Left ventricle myocardium inferior (tissue), 1 donor: ENCODE measurements around the gene SMIM44. TPM values are rescaled to one million over a fixed set of nuclear protein-coding genes. Genes with fewer than 3 reads are reported as not detected.

Source experiments
- DNase-seq: peaks from one replicate; pipeline ENCODE4 v3.0.0-alpha.2; 2020
- H3K27ac ChIP-seq: fragments of 200-600 bp; replicated peaks from 2 replicates; pipeline ENCODE4 v1.8.0; 2021
- H3K27me3 ChIP-seq: fragments of 200-600 bp; 2 replicates; pipeline ENCODE4 v1.8.0; 2021; ENCODE audit warnings: low read depth
- H3K36me3 ChIP-seq: fragments of 200-600 bp; 2 replicates; pipeline ENCODE4 v1.8.0; 2021
- H3K4me1 ChIP-seq: fragments of 200-600 bp; 2 replicates; pipeline ENCODE4 v1.8.0; 2021
- H3K4me3 ChIP-seq: fragments of 200-600 bp; 2 replicates; pipeline ENCODE4 v1.8.0; 2021; ENCODE audit warnings: mild to moderate bottlenecking, moderate library complexity
- H3K9me3 ChIP-seq: fragments of 200-600 bp; replicated peaks from 2 replicates; pipeline ENCODE4 v1.8.0; 2021
- intact Hi-C: fragments of 100-400 bp; cut with micrococcal nuclease; formaldehyde crosslinking; loops from one replicate; pipeline ENCODE4 v1.11.0; 2022
- total RNA-seq: library from RNA; stranded (reverse); fragmentation: NEBNext Ultra II Directional; extraction: Animal tissue kit (Norgen Biotek cat#: 25700); gene quantifications from one replicate; pipeline ENCODE4 v1.2.1, GENCODE V29; 2021
- TF ChIP-seq, protein P1 (sequence below): fragments of 200-600 bp; IDR thresholded peaks from 2 replicates; pipeline ENCODE4 v1.8.0; 2021; ENCODE audit warnings: antibody characterized with exemption, mild to moderate bottlenecking, borderline replicate concordance
- donor health status: DM: no; HTN: yes; CAD: no; lungs with severe emphysema.

Gene SMIM44
- total RNA-seq, 1 donor from 2014 or later: not detected

DNA sequence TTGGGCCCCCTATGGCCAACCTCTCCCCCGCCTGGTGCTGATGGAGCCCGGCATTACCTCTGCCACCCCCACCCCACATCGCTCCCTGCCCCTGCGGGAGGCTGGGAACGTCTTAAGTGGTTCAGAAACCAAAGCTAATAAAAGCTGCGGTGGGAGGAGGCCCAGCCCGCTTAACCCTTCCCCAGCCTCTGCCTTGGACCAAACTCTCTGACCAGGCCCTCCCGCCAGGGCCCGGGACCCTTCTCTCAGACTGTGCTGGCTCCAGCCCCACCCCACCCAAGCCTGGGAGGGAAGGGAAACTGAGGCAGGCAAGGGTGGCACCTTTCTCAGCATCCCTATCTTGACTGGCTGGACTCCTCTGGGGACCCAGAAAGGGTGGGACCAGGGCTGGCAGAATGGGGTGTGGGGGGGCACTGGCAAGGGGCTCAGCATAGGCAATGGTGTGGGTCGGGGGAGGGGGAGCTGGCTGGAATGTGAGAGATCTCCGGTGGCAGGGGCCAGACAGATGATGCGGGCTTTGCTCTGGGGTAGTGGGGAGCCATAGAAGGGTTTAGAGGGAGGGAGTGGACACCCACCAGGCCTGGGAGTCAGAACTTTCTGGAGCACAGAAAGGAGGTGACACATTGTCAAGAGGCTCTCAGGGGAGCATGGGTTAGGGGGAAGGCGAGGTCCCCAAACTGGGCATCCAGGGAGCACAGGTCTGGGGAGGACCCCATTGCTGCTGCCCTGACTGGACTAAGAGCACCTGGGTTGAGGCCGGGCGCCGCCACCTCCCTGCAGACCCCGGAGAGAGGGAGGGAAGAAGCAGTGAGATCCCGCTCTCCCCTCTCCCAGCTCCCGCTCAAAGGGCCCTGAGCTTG lies 24.8 kb downstream of the SMIM44 start:
- peaks cover 62% of the 10 kb centered on the region for H3K36me3 ChIP-seq
- peaks cover 44% of the 10 kb centered on the region for H3K4me1 ChIP-seq
- H3K27me3 ChIP-seq: no peaks in the 10 kb centered on the region
- intact Hi-C loops: no loop called here
- DNase-seq: no peak
- H3K9me3 ChIP-seq: no peaks in the 10 kb centered on the region
- H3K4me3 ChIP-seq: peak overlapping the region; percentile 44
- peak overlapping the region; percentile 90 for H3K27ac ChIP-seq
- TF ChIP-seq, protein P1, sequence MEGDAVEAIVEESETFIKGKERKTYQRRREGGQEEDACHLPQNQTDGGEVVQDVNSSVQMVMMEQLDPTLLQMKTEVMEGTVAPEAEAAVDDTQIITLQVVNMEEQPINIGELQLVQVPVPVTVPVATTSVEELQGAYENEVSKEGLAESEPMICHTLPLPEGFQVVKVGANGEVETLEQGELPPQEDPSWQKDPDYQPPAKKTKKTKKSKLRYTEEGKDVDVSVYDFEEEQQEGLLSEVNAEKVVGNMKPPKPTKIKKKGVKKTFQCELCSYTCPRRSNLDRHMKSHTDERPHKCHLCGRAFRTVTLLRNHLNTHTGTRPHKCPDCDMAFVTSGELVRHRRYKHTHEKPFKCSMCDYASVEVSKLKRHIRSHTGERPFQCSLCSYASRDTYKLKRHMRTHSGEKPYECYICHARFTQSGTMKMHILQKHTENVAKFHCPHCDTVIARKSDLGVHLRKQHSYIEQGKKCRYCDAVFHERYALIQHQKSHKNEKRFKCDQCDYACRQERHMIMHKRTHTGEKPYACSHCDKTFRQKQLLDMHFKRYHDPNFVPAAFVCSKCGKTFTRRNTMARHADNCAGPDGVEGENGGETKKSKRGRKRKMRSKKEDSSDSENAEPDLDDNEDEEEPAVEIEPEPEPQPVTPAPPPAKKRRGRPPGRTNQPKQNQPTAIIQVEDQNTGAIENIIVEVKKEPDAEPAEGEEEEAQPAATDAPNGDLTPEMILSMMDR: no peak

DNA sequence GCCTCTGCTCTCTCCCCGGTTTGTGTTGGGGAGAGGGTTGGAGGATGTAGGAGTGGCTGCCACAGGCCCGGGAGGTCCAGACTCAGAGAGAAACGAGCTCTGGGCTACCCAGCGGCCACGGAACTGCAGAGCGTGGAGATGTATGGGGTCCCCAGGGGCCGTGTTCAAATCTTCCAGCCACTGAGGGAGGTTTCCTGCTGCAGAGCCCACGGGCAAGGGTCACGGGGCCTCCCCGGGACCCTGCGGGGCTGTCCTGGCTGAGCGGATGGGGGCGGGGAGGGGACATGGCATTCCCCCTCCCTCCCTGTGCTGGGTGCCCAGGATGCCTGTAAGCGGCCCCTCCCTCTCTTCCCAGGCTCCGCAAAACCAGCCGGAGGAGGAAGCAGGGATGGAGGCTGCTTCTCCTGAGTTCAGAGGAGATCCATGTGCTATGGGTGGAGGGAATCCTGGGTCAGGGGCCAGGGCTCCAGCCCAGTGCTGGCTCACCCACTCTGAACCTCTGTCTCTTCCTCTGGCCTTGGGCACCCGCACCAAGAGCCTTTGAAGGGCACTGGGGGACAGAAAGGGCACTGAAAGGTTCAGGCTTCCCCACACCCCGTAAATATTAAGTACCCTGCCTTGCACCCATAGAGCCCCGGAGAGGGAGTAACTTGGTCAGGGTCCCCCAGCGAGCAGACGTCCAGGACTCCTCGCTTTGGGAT lies 25.6 kb downstream of the SMIM44 start:
- no peaks in the 10 kb centered on the region for H3K27me3 ChIP-seq
- TF ChIP-seq, protein P1: no peak
- no peaks in the 10 kb centered on the region for H3K9me3 ChIP-seq
- no peak overlapping the region for H3K4me3 ChIP-seq
- intact Hi-C loops: no loop called here
- DNase-seq: peak; percentile 33
- peaks cover 44% of the 10 kb centered on the region for H3K4me1 ChIP-seq
- peaks cover 62% of the 10 kb centered on the region for H3K36me3 ChIP-seq
- peak overlapping the region; percentile 90 for H3K27ac ChIP-seq

DNA sequence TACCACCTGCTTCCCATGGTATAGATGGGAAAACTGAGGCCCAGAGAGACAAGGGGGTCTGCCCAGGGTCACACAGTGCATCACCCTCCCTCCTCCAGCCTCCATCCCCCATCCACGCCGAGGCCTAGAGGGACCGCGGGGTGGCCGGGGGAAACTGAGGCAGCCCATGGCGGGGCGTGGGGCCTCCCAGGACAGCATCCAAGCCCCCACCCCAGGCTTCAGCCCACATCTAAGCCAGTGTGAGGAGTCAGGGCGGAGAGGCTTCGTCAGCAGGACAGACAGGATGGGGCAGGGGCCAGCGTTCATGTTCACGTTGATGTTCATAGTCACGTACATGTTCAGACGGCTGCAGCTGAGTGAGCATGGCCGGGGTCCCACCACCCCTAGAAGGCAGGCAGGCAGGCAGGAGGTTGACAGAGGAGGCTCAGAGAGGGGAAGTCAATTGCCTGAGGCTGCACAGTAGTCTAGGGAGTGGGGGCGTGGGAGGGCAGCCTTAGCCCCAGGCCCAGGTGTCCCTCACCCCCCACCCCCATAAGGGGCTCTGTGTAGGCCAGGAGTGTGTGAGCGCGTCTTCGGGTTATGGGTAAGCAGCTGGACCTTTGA lies 26.2 kb downstream of the SMIM44 start:
- Histone ChIP-seq H3K27ac (peak overlapping the region; percentile 90), H3K4me1 (peaks cover 44% of the 10 kb centered on the region), H3K4me3 (no peak overlapping the region), H3K9me3 (no peaks in the 10 kb centered on the region), H3K36me3 (peaks cover 64% of the 10 kb centered on the region), H3K27me3 (no peaks in the 10 kb centered on the region)
- TF ChIP-seq, protein P1: no peak
- no peak for DNase-seq
- intact Hi-C loops: no loop called here

DNA sequence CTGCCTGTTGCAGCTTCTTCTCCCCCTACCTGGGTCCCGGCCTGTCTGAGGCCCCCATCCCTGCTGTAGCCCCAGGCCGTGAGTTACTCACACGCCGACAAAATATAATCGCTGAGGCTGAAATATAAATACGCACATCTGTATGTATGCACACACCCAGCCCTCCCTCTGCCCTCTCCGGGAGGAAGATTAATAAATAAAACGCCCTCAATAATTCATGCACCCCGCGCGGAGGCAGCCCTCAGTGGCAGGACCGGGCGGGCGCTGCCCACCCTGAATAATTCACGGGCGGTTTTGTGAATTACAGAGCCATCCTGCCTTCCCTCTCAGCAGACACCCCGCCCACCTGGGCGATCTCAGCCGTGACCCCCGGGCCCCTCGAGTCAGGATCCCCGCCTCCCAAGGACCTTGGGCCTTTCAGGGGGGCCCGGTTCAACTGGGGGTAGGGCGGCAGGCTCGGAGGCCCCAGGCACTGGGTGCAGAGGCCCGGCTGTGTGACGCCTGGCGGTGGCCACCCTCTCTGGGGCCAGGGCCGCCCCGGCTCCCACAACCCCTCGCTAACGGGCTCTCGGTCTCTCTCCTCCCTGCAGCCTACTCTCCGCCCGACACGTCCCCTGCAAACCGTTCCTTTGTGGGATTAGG lies 27.2 kb downstream of the SMIM44 start:
- H3K4me1 ChIP-seq: peaks cover 50% of the 10 kb centered on the region
- no peaks in the 10 kb centered on the region for H3K9me3 ChIP-seq
- H3K4me3 ChIP-seq: no peak overlapping the region
- intact Hi-C loops: no loop called here
- TF ChIP-seq, protein P1: no peak
- DNase-seq: no peak
- H3K27ac ChIP-seq: peak overlapping the region; percentile 90
- no peaks in the 10 kb centered on the region for H3K27me3 ChIP-seq
- H3K36me3 ChIP-seq: peaks cover 66% of the 10 kb centered on the region

DNA sequence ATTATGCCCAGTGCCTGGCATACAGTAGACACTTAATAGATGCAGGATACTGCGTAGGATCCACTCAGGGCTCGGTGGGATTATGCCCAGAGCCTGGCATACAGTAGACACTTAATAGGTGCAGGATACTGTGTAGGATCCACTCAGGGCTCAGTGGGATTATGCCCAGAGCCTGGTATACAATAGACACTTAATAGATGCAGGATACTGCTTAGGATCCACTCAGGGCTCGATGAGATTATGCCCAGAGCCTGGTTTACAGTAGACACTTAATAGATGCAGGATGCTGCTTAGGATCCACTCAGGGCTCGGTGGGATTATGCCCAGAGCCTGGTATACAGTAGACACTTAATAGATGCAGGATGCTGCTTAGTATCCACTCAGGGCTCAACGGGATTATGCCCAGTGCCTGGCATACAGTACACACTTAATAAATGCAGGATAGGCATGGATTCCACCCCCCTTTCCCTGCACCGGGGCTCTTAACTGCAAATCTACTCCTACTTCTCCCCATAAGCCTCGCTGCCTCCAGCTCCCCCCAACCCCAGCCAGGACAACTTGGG lies 27.8 kb downstream of the SMIM44 start:
- Histone ChIP-seq H3K27ac (no peak overlapping the region), H3K4me1 (peaks cover 56% of the 10 kb centered on the region), H3K4me3 (no peak overlapping the region), H3K36me3 (peaks cover 63% of the 10 kb centered on the region), H3K9me3 (no peaks in the 10 kb centered on the region), H3K27me3 (no peaks in the 10 kb centered on the region)
- intact Hi-C loops: no loop called here
- DNase-seq: no peak
- TF ChIP-seq, protein P1: no peak
